ENCODE data around the gene SEC61A2.

The SEC61A2 gene

DNA sequence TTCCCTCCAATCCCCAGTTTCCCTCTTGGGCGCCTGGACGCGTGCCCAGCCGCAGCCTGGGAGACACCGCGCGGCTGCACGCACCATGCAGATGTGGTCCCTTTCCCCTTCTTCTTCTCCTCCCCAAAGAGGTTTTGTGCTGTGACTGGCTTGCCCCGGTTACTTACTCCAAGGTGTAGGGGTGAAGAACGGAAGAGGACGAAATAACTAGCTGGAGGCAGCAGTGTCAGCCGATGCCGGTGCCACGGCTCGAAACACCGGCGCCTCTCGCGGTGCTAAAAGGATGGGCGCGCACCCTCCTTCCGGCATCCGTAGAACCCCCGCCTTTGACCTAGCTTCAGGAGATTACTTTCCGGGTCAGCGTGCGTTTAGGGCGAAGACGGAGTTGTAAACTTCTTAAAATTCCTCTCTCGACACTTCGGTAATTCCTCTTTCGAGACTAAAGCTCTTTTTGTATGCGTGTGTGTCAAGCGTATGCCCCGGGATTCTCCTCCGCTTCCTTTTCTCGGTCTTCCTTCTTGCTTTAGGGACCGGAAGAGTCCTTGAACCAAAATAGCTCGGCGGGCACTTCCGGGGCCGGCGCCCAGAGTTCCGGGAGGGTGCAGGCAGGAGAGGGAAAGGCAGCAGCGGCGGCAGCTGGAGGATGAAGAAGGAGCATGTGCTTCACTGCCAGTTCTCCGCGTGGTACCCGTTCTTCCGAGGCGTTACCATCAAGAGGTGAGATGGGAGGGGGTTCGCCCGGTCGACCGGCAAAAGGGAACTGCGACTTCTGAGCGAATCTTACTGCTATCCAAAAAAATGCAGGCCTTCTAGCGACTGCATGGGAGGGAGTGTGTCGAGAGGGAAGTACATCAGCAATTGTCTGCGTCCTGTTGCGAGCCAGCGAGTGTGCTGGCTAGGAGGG is 66.4 kb downstream of the SEC61A2 start, which contains the start of the genes CDC123 and NUDT5:
Gene CDC123, plus strand, starts transcription at position 586 of the 904 bp plus-strand sequence. Its CDS starts 58 bp downstream, at position 644.
Gene NUDT5, minus strand, starts transcription at position 289 of the 904 bp plus-strand sequence. CDS start 9,600 bp downstream, outside the sequence.
- in situ Hi-C loops (cut with HindIII; ENCODE audit: low sequenced_read_pairs) = no loop called here

DNA sequence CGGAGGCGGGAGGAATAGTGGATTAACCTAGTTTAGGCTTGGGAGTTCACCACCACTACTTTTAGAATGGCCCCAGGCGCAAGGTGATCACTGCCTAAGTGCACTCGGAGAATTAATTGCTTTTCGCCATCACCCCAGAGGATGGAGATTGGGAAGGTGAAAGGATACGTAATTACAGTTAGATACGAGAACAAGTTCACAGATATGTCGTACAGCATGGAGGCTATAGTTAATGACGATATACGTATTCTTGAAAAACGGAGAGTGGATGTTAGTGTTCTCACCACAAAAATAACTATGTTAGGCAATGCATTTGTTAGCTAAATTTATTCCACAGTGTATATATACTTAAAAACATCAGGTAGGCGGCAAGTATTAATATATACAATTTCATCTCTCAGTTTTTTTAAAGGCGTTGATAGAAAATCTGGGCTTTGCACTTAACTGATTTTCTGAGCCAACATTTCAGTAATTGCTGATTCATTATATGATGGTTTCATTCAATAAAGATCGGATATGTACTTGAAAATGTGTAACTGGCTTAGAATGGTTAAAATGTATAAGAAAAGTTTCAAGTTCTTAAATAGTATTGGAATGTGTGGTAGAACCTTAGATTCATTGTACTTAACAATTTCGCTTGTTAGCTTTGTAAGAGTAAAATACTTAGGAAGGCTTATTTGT is 67.2 kb downstream of the SEC61A2 start:
- in situ Hi-C loops (cut with HindIII; ENCODE audit: low sequenced_read_pairs) = no loop called here

DNA sequence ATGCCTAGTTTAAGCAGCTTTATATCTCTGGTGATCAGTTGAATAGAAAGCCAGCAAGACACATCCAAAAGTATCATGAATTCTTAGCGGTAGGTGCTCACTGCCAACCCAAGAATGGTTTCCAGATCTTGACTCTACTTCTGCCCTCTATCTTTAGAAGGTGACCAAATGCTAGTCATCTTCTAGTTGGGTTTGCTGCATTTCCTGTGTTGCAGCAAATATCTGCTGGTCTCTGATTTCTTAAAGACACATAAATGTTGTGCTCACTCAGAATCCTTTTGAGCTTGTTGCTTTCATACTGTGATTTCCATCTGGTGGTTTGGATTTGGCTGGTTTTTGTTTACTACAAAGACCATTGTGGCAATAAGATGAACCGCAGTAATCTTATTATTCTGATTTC is 68.7 kb downstream of the SEC61A2 start:
- in situ Hi-C loops (cut with HindIII; ENCODE audit: low sequenced_read_pairs) = no loop called here

DNA sequence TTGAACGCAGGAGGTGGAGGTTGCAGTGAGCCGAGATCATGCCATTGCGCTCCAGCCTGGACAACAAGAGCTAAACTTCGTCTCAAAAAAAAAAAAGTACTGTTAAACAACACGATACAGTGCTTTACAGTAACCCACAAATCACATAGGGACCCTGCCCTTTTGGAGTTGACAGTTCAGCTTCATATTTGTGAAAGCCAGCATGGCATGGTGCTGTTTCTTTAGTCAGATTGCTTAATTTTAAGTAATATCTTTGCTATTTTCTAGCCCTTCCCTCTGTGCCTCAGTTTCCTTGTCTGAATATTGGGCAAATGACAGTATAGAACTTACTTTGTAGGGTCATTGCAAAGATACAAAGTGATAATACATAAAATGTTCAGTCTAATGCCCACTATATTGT is 71.4 kb downstream of the SEC61A2 start:
- in situ Hi-C loops (cut with HindIII; ENCODE audit: low sequenced_read_pairs) = loop anchor here (5.0 kb wide), 1 partner anchor 39 kb away; no protein-coding TSS in a partner anchor

DNA sequence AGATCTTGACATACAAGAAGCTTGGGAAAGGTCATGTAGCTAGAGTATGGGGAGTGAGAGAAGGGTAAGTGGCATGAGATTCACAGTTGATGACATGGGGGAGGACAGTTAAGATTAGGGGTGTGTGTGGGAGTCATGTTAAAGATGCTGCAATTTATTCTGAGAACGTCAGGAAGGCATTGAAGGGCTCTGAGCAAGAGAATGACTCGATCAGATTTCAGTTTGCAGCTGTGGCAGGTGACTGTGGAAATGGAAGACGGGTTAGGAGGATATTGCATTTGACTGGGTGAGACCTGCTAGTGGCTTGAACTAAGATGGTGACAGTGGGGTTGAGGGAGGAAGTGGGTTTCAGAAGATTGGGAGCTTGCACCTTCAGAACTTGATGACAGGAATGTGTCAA is 72.1 kb downstream of the SEC61A2 start:
- in situ Hi-C loops (cut with HindIII; ENCODE audit: low sequenced_read_pairs) = loop anchor here (5.0 kb wide), 1 partner anchor 39 kb away; no protein-coding TSS in a partner anchor

DNA sequence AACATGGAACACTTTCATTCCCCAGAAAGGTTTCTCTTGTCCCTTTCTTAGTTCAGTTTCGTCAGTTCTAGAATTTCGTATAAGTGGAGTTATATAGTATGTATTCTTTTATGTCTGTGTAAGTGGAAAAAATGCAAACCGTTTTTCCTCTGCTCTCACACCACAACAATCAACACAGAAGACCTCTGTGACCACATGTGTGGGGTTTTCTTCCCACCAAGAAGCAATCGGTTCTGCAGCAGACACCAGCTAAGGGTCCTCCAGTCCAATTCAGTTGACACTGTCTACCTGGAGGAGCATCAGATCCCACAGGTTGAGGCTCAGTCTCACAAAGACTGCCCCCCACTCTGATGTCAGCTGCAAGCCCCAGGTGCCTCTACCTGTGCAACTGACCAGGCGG is 72.7 kb downstream of the SEC61A2 start:
- in situ Hi-C loops (cut with HindIII; ENCODE audit: low sequenced_read_pairs) = loop anchor here (5.0 kb wide), 1 partner anchor 40 kb away; no protein-coding TSS in a partner anchor

DNA sequence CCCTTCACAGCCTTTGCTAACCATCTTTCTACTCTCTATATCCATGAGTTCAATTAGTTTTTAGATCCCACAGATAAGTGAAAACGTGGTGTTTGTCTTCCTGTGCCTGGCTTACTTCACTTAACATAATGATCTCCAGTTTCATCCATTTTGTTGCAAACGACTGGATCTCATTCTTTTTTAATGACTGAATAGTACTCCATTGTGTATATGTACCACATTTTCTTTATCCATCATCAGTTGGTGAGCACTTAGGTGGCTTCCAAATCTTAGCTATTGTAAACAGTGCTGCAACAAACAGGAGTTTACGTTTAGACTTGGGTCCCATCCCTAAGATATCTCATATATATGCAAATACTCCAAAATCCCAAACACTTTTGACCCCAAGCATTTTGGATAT is 75.6 kb downstream of the SEC61A2 start:
- in situ Hi-C loops (cut with HindIII; ENCODE audit: low sequenced_read_pairs) = no loop called here

DNA sequence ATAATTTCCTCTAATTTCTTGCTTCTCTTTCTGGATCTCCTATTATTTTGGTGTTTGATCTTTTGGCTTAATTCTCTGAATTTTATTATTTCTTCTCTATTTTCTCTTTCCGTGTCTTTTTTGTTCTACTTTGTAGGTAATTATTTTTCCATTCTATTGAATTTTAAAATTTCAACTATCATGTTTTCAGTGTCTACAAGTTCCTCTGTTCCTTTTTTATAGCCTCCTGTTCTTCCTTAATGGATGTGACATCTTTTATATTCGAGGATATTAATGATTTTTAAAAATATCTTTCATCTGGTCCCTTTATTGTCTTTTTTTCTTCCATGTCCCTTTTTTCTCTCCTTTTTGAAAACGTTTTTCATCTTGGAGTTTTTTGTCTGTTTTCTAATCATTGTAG is 77.6 kb downstream of the SEC61A2 start:
- in situ Hi-C loops (cut with HindIII; ENCODE audit: low sequenced_read_pairs) = no loop called here

DNA sequence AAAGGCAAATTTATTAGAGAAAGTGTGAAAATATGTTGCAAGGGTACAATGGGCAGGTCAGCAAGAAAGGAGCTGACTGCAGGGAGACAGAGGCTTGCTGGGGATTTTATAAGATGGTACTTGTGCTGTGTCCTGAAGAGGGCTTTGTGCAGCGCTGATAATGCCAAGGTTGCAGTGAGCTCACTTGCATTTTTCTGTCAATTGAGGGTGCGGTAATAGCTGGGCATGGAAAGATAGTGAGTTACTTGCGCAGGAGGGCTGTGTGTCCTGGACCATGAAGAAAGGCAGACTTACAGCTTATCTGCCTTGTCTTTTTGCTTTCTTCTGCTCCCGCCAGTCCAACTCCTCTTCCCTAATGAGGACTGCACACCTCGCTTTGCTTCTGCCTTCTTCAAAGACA is 79.0 kb downstream of the SEC61A2 start:
- in situ Hi-C loops (cut with HindIII; ENCODE audit: low sequenced_read_pairs) = no loop called here

DNA sequence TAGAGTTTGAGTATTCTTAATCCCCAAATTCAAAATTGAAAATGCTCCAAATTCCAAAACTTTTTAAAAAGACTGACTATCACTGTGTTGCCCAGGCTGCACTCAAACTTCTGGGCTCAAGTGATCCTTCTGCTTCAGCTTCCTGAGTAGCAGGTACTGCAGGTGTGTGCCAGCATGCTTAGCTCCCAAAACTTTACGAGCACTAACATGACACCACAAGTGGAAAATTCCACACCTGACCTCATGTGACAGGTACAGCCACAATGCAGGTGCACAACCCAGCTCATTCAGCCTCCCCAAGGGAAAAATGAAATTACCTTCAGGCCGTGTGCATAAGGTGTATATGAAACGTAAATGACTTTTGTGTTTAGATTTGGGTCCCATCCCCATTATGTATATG is 83.0 kb downstream of the SEC61A2 start:
- in situ Hi-C loops (cut with HindIII; ENCODE audit: low sequenced_read_pairs) = no loop called here

DNA sequence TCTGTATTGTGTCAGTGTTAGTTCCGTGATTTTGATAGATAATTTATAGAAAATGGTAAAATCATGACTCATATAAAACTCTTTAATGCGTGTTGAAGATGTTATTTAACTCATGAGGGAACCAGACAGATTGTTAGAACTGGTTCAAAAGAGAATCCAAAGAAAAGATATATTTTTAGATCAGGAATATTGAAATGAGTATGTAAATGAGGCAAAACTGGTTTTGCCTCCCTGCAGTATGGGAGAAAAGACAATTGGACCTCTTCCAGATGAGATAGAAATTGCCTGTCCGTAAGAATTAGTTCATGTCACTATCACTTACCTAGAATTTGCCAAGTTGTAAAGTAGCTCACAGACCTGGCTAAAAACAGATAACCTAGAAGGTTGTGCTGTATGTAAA is 84.1 kb downstream of the SEC61A2 start:
- in situ Hi-C loops (cut with HindIII; ENCODE audit: low sequenced_read_pairs) = no loop called here

DNA sequence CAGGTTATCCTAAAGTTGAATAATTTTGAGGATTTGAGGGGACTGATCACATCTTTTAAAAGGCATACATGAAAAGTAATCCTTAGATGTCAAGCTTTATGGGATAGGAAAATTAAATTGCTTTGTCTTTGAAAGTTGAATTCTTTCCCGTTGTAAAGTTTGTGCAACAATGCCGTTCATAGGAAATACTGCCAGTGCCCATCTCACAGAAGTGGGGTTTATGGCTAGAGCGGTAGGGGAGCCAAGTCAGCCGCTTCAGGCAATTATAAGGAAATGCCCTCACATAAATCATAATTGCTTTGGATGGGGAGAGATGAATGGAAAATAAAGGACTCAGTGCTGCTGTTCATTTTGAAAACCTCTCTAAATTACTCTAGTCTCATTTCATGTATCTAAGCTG is 84.6 kb downstream of the SEC61A2 start:
- in situ Hi-C loops (cut with HindIII; ENCODE audit: low sequenced_read_pairs) = no loop called here

DNA sequence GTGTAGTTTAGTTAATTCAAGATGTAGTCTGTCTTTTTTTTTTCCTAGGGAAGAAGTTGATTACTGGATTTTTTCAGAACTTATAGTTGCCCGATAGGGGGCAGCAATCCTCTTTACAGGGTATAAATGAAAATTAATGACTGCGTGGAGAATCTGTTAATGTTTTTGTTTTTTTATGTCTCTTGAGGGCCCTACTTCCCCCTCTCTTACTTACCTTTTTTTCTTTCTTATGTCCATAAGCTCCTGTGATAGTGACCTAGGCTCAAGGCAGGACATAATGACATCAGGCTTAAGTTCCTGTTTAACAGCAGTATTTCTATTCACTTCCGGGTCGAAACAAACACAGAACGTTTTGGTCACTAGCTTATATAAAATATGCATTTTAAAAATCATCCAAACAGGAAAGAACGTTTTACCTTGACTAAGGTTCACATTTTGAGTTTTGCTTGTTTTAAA is 85.3 kb downstream of the SEC61A2 start:
- in situ Hi-C loops (cut with HindIII; ENCODE audit: low sequenced_read_pairs) = no loop called here
